Memory B cell (primary cell): ENCODE measurements around the gene DIP2C.
"Not testable (repeated sequence)": the region's sequence is repeated elsewhere in the genome, so short reads cannot be mapped to it uniquely, and the experiment has no call there.

Source experiments
- ATAC-seq: fragments of 150-1000 bp; cut with Tn5 transposase; 2 replicates; pipeline ENCODE4 v1.10.0; 2021; ENCODE audit warnings: low read depth, mild to moderate bottlenecking, moderate library complexity
- DNase-seq, 2 donors: peaks; one replicate each; pipeline ENCODE4 v3.0.0; 2022; ENCODE audit warnings: low spot score in 2 of 2
- H3K27ac Mint-ChIP-seq: one replicate; pipeline ENCODE4 v1.8.0; 2022; ENCODE audit warnings: mild to moderate bottlenecking, moderate library complexity, mixed read lengths
- H3K27me3 Mint-ChIP-seq: one replicate; pipeline ENCODE4 v1.8.0; 2022; ENCODE audit warnings: mixed read lengths
- H3K36me3 Mint-ChIP-seq: one replicate; pipeline ENCODE4 v1.8.0; 2022; ENCODE audit warnings: mild to moderate bottlenecking, mixed read lengths
- H3K4me1 Mint-ChIP-seq: one replicate; pipeline ENCODE4 v1.8.0; 2022; ENCODE audit warnings: mixed read lengths
- H3K4me3 Mint-ChIP-seq: one replicate; pipeline ENCODE4 v1.8.0; 2022; ENCODE audit warnings: mild to moderate bottlenecking, moderate library complexity, mixed read lengths
- H3K9me3 Mint-ChIP-seq: one replicate; pipeline ENCODE4 v1.8.0; 2022; ENCODE audit warnings: mixed read lengths

Gene DIP2C

GRCh38 chr10:687583-688311, 1.7 kb downstream of the DIP2C start:
- no peak for DNase-seq
- Mint-ChIP-seq H3K9me3 (no peaks in the 10 kb centered on the region), H3K4me3 (no peak overlapping the region), H3K27ac (no peak overlapping the region), H3K4me1 (peaks cover under 1% of the 10 kb centered on the region), H3K36me3 (peaks cover 2% of the 10 kb centered on the region), H3K27me3 (peaks cover 25% of the 10 kb centered on the region)
- no peak for ATAC-seq

DNA sequence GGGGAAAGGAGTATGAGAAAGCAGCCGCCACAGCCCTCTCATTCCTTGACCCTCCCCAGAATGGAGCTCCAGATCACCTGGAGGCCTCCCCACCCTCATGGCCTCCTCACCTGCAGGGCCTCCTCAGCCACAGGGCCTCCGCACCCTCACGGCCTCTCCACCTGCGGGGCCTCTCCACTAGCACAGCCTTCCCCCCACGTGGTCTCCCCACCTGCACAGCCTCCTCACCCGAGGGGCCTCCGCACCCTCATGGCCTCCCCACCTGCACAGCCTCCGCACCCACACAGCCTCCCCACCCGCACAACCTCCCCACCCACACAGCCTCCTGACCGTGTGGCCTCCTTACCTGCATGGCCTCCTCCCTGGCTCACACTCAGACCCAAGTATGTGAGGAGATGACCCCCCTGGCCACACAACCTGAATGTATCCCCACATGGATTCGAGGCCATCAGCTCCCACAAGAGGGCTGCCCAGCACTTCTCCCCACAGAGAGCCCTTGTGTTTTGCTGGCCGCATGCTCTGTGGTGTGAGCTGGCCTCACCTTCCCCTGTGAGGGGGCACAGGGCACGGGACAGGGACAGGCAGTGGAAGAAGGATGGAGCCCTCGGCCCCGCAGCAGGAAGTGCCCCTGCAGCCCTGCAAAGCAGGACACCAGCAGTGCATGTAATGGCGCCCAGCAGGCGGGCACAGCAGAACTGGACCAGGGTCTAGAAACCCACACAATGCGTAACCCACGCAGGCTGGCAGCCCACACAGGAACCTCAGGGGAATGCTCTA, 3.1 kb downstream of the DIP2C start:
- no peak for DNase-seq
- no peak overlapping the region for H3K4me3 Mint-ChIP-seq
- H3K9me3 Mint-ChIP-seq: no peaks in the 10 kb centered on the region
- H3K27me3 Mint-ChIP-seq: peaks cover 22% of the 10 kb centered on the region
- peaks cover 2% of the 10 kb centered on the region for H3K36me3 Mint-ChIP-seq
- no peak for ATAC-seq
- no peaks in the 10 kb centered on the region for H3K4me1 Mint-ChIP-seq
- H3K27ac Mint-ChIP-seq: no peak overlapping the region

DNA sequence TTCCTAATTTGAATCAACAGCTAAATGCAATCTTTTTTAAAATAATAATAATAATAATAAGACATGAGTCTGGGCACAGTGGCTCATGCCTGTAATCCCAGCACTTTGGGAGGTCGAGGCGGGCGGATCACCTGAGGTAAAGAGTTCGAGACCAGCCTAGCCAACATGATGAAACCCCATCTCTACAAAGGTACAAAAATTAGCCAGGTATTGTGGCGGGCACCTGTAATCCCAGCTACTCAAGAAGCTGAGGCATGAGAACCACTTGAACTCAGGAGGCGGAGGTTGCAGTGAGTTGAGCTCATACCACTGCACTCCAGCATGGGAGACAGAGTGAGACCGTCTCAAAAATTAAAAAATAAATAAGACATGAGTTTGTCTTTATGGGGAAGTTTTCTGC, 3.9 kb downstream of the DIP2C start:
- Mint-ChIP-seq H3K27me3 (peaks cover 18% of the 10 kb centered on the region), H3K4me3 (no peak overlapping the region), H3K27ac (no peak overlapping the region), H3K9me3 (no peaks in the 10 kb centered on the region), H3K4me1 (no peaks in the 10 kb centered on the region), H3K36me3 (peaks cover 2% of the 10 kb centered on the region)
- ATAC-seq (no peak), DNase-seq (no peak)

DNA sequence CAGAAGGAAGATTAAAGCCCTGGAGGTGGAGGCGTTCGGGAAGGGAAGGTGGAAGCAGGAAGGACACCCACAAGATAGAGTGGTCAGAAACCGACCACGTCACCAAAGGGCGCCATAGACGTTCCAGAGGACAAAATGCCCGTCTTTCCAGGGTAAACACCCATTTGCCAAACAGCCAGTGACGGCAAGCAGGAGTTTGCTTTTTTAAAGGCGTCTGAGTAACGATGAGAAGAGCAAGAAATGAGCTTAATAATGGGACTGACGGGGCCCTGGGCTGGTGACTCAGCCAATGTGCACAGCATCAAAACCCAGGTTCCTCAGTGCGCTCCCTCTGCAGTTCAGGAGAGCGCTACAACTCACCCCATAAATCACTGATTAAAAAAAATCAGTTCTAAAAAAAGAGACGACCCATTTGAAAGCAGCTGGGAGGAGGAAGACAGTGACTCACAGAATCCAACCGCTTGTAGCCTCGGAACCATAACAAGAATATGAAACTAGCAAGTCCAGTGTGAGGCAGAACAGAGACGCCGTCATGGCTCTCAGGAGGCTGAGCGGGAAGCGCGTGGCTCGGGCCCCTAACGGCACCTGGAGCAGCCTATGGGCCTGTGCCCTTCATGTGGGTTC, 5.9 kb downstream of the DIP2C start:
- DNase-seq: no peak
- peaks cover 18% of the 10 kb centered on the region for H3K27me3 Mint-ChIP-seq
- peaks cover 3% of the 10 kb centered on the region for H3K36me3 Mint-ChIP-seq
- H3K27ac Mint-ChIP-seq: no peak overlapping the region
- H3K9me3 Mint-ChIP-seq: no peaks in the 10 kb centered on the region
- ATAC-seq: no peak
- H3K4me3 Mint-ChIP-seq: no peak overlapping the region
- no peaks in the 10 kb centered on the region for H3K4me1 Mint-ChIP-seq

DNA sequence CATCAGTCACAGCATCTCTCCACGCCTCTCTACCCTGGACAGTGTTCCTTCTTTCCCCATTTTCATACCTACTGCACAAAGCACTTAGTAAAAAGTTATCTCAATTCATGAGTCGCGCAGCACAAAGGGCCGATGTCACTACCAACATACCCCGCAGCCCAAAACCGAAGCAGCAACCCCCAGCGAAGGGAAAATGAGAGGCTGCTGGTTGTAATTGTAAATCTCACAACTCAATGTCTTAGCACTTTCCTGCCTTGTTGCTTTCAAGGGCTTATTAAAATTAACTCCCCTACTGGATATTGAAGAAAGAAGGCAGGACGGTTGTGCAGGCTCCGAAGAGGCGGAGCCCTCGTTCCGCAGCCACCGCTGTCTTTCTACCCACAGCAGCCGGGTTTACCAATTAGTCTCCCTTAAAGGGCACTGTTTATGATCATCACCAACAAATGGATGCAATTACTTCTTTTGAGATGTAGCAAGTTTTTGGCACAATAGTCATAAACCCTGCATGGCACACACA, 6.5 kb downstream of the DIP2C start:
- no peaks in the 10 kb centered on the region for H3K9me3 Mint-ChIP-seq
- H3K4me1 Mint-ChIP-seq: no peaks in the 10 kb centered on the region
- peaks cover 3% of the 10 kb centered on the region for H3K36me3 Mint-ChIP-seq
- H3K4me3 Mint-ChIP-seq: no peak overlapping the region
- peaks cover 13% of the 10 kb centered on the region for H3K27me3 Mint-ChIP-seq
- DNase-seq (no peak), ATAC-seq (no peak)
- no peak overlapping the region for H3K27ac Mint-ChIP-seq

GRCh38 chr10:681670-682318, 7.7 kb downstream of the DIP2C start:
- ATAC-seq (no peak), DNase-seq (no peak)
- H3K27ac Mint-ChIP-seq: no peak overlapping the region
- H3K4me1 Mint-ChIP-seq: no peaks in the 10 kb centered on the region
- H3K36me3 Mint-ChIP-seq: peaks cover 3% of the 10 kb centered on the region
- H3K27me3 Mint-ChIP-seq: peaks cover 12% of the 10 kb centered on the region
- no peak overlapping the region for H3K4me3 Mint-ChIP-seq
- H3K9me3 Mint-ChIP-seq: no peaks in the 10 kb centered on the region

DNA sequence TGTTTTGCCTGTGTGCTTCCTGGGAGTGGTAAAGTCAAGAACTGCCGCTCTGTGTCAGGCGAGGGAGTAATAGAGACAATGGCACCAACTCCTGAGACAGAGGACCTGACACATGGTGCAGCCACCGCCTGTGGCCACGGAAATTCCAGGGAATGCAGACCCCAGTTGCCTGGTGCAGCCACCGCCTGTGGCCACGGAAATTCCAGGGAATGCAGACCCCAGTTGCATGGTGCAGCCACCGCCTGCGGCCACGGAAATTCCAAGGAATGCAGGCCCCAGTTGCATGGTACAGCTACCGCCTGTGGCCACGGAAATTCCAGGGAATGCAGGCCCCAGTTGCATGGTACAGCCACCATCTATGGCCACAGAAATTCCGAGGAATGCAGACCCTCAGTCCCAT, 8.7 kb downstream of the DIP2C start:
- Mint-ChIP-seq H3K36me3 (peaks cover 1% of the 10 kb centered on the region), H3K9me3 (no peaks in the 10 kb centered on the region), H3K27ac (no peak overlapping the region), H3K27me3 (peaks cover 7% of the 10 kb centered on the region), H3K4me1 (no peaks in the 10 kb centered on the region), H3K4me3 (no peak overlapping the region)
- DNase-seq: no peak
- no peak for ATAC-seq

DNA sequence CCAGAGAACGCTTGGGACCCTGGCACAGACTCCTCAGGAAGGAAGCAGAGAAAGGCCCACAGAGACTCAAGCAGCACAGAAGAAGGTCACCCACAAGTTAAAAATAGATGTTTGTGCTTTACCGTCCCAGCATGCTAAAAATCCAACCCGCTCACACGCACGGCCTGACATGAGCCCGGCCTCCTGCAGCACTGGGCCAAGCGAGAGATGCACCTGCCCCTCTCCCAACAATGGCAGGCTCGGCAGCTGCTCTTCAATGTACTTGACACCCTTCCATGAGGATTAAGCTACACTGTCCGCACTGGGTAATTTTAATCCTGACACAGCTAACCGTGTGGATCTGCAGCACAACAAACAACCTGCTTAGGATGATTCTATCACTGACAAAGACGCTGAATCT, 9.3 kb downstream of the DIP2C start:
- DNase-seq: no peak
- H3K36me3 Mint-ChIP-seq: peaks cover 1% of the 10 kb centered on the region
- H3K27ac Mint-ChIP-seq: no peak overlapping the region
- peaks cover 7% of the 10 kb centered on the region for H3K27me3 Mint-ChIP-seq
- H3K4me1 Mint-ChIP-seq: no peaks in the 10 kb centered on the region
- ATAC-seq: no peak
- H3K9me3 Mint-ChIP-seq: no peaks in the 10 kb centered on the region
- H3K4me3 Mint-ChIP-seq: no peak overlapping the region

DNA sequence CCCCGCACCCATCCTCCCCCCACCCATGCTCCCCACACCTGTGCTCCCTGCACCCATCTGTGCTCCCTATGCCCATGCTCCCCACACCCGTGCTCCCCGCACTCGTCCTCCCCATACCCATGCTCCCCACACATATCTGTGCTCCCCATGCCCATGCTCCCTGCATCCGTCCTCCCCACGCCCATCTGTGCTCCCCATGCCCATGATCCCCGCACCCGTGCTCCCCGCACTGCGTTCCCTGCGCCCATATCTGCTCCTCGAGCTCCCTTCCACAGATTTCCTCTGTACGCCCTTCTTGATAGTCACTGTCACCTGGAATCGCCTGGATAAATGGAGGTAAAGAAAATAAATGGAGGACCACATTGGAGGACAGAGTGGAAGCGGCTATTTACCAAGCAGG, 9.9 kb downstream of the DIP2C start:
- DNase-seq (no peak), ATAC-seq (no peak)
- no peak overlapping the region for H3K27ac Mint-ChIP-seq
- no peak overlapping the region for H3K4me3 Mint-ChIP-seq
- peaks cover 1% of the 10 kb centered on the region for H3K36me3 Mint-ChIP-seq
- no peaks in the 10 kb centered on the region for H3K9me3 Mint-ChIP-seq
- no peaks in the 10 kb centered on the region for H3K4me1 Mint-ChIP-seq
- H3K27me3 Mint-ChIP-seq: peaks cover 7% of the 10 kb centered on the region

DNA sequence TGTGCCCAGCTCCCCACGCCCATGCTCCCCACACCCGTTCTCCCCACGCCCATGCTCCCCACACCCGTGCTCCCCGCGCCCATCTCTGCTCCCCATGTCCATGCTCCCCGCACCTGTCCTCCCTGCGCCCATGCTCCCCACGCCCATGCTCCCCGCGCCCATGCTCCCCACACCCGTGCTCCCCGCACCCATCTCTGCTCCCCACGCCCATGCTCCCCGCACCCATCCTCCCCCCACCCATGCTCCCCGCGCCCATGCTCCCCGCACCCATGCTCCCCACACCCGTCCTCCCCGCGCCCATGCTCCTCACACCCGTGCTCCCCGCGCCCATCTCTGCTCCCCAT, 10.8 kb downstream of the DIP2C start:
- not testable (repeated sequence) for H3K4me1 Mint-ChIP-seq, H3K27ac Mint-ChIP-seq, DNase-seq

GRCh38 chr10:677750-678661, 11.5 kb downstream of the DIP2C start:
- no peaks in the 10 kb centered on the region for H3K9me3 Mint-ChIP-seq
- no peak for ATAC-seq
- peaks cover 4% of the 10 kb centered on the region for H3K27me3 Mint-ChIP-seq
- H3K4me3 Mint-ChIP-seq: no peak overlapping the region
- no peaks in the 10 kb centered on the region for H3K4me1 Mint-ChIP-seq
- peaks cover 1% of the 10 kb centered on the region for H3K36me3 Mint-ChIP-seq
- H3K27ac Mint-ChIP-seq: no peak overlapping the region
- no peak for DNase-seq

More for the DNA sequence above, 10.8 kb downstream of the DIP2C start:
- H3K36me3 Mint-ChIP-seq, H3K9me3 Mint-ChIP-seq, ATAC-seq, H3K27me3 Mint-ChIP-seq, H3K4me3 Mint-ChIP-seq: not testable (repeated sequence)

GRCh38 chr10:677038-677437, 12.4 kb downstream of the DIP2C start:
- no peaks in the 10 kb centered on the region for H3K4me1 Mint-ChIP-seq
- H3K4me3 Mint-ChIP-seq: no peak overlapping the region
- no peak for DNase-seq
- no peaks in the 10 kb centered on the region for H3K9me3 Mint-ChIP-seq
- peaks cover 1% of the 10 kb centered on the region for H3K36me3 Mint-ChIP-seq
- H3K27ac Mint-ChIP-seq: no peak overlapping the region
- H3K27me3 Mint-ChIP-seq: peaks cover 4% of the 10 kb centered on the region
- ATAC-seq: no peak

DNA sequence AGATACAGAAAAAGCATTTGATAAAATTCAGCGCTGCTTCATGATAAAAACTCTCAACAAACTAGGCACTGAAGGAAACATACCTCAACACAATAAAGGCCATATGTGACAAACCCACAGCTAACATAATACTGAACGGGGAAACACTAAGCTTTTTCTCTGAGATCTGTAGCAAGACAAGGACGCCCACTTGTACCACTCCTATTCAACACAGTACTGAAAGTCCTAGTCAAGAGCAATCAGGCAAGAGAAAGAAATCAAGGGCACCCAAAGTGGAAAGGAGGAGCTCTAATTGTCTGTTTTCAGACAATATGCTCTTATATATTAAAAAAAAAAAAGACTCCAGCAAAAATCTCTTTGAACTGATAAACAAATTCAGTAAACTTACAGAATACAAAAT, 13.3 kb downstream of the DIP2C start:
- Mint-ChIP-seq H3K9me3 (peaks cover 2% of the 10 kb centered on the region), H3K27ac (no peak overlapping the region), H3K27me3 (peaks cover 8% of the 10 kb centered on the region), H3K36me3 (peaks cover 1% of the 10 kb centered on the region), H3K4me3 (no peak overlapping the region), H3K4me1 (no peaks in the 10 kb centered on the region)
- DNase-seq (no peak), ATAC-seq (no peak)
